GM12875 (cell line): ENCODE results near the gene ATP10B.

Source experiments
- H3K4me3 ChIP-seq: one replicate; pipeline ENCODE4 v1.5.1; 2011; ENCODE audit warnings: low read depth, low read length, control low read depth
- TF ChIP-seq, protein P1 (sequence below): IDR thresholded peaks from 2 replicates; pipeline ENCODE4 v1.5.1; 2011; ENCODE audit warnings: low read depth, mild to moderate bottlenecking, control low read depth, inconsistent platforms, low read length, moderate library complexity, borderline replicate concordance; ENCODE audit not compliant: insufficient read depth

Gene ATP10B

DNA sequence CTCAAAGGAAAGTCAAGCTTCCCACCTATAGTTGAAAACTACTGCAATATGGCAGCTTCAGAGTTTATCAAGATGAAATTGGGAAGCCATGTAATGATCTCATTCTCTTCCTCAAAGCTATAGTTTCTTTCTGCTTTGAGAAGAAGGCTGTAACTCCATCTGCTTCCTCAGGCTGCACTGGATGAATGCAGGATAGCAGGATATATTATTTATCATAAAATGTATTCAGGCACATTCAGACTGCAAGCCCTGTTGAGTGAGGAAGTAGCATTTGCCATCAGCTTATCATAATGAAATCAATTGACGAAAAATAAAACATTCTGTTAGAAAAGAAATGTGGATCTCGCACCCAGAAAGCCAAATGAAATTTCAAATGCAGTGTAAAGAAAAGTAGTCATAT is 560 bp downstream of the ATP10B start:
- no peak overlapping the region for H3K4me3 ChIP-seq
- TF ChIP-seq, protein P1, sequence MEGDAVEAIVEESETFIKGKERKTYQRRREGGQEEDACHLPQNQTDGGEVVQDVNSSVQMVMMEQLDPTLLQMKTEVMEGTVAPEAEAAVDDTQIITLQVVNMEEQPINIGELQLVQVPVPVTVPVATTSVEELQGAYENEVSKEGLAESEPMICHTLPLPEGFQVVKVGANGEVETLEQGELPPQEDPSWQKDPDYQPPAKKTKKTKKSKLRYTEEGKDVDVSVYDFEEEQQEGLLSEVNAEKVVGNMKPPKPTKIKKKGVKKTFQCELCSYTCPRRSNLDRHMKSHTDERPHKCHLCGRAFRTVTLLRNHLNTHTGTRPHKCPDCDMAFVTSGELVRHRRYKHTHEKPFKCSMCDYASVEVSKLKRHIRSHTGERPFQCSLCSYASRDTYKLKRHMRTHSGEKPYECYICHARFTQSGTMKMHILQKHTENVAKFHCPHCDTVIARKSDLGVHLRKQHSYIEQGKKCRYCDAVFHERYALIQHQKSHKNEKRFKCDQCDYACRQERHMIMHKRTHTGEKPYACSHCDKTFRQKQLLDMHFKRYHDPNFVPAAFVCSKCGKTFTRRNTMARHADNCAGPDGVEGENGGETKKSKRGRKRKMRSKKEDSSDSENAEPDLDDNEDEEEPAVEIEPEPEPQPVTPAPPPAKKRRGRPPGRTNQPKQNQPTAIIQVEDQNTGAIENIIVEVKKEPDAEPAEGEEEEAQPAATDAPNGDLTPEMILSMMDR, result no peak

DNA sequence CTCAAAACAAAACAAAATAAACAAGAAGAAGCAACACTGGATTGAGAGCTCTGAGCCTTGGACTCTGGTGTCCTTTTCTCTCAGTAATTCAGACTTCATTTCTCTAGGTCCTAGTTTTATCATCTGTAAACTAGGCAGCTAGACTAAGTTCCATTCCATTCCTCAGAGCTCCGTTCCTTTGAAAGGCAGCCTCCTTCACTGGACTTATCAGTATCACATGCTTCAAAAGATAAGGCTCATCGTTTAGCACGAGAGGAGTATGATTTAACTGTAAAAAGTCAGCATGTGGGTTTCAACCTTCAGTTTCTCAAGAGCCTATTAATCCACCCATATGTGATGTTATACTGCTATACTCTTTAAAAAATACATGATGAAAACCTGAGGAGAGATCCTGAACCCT is 1.6 kb downstream of the ATP10B start:
- TF ChIP-seq, protein P1, result no peak
- no peak overlapping the region for H3K4me3 ChIP-seq

DNA sequence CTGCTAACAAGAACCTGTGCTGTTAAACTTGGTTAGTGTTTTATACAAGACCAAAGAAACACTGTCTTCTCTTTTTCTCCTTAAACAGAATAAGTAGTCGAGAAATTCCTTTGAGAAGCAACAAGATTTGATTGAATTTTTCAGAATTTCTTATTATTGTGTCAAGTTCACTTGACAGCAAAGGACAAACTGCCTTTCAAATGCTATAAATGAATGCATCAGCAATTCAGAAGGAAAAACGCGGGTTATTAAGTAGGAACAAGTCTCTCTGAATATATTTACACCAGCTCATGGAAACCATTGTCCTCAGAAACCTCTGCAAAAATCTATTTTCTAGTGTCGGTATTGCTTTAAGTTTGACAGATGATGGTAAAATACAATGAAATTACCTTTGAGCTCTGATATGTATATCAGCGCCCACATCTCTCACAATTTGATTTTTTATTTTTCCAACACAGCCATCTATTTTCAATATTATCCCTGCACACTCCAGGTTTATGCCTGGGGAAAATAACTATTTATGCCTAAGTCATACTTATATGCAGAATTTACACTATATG is 4.4 kb downstream of the ATP10B start:
- no peak overlapping the region for H3K4me3 ChIP-seq
- TF ChIP-seq, protein P1, result no peak

DNA sequence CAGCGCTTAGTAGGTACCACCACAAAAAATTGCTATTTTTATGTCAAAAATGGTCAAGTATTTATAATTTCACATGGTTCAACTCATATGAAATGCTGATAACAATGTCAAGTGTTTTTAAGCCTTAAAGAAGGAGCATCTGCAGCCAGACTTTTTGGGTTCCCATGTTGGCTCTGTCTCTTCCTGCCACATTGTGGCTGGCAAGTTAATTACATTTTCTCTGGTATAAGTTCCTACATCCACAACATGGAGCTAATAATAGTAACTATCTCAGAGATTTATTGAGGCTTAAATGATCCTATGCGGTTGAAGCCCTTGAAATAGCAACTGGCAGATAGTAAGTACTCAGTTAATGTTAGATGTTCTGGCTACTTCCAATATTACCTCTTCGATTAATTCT is 5.4 kb downstream of the ATP10B start:
- H3K4me3 ChIP-seq, result no peak overlapping the region
- TF ChIP-seq, protein P1, result no peak

DNA sequence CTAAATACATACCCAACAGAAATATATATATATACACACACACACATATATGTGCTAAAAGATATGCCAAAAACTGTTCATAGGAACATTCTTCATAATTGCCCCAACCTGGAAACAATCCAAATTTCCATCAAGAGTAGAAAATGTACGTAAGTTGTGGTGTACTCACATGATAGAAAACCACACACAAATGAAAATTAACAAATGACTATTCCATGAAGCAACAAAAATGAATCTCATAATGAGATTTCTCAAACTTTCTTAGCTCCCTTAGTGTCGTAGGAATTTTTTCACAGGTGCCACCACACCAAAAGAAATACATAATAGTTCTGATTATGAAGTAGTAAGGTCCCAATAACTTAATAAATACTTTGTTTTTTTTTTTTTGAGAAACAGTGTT is 7.8 kb downstream of the ATP10B start:
- H3K4me3 ChIP-seq, result no peak overlapping the region
- TF ChIP-seq, protein P1, result no peak

DNA sequence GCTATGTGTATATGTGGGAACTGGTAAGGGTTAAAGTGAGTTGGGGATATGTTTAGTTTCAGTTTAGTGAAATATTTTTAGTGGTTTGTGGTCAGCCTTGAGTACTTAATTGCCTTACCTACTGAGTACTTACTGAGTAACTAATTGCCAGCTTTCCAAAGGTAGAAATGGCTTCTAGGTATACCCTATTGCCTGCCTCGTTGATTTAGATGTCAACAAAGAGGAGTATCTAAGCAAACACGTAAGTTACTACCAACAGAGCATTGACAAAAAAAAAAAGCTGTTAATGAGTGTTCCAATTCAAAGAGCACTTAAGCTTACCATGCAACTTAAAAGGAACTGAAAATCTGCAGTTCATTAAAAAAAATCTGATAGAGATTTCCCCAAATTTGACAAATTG is 8.8 kb downstream of the ATP10B start:
- TF ChIP-seq, protein P1, result no peak
- no peak overlapping the region for H3K4me3 ChIP-seq

DNA sequence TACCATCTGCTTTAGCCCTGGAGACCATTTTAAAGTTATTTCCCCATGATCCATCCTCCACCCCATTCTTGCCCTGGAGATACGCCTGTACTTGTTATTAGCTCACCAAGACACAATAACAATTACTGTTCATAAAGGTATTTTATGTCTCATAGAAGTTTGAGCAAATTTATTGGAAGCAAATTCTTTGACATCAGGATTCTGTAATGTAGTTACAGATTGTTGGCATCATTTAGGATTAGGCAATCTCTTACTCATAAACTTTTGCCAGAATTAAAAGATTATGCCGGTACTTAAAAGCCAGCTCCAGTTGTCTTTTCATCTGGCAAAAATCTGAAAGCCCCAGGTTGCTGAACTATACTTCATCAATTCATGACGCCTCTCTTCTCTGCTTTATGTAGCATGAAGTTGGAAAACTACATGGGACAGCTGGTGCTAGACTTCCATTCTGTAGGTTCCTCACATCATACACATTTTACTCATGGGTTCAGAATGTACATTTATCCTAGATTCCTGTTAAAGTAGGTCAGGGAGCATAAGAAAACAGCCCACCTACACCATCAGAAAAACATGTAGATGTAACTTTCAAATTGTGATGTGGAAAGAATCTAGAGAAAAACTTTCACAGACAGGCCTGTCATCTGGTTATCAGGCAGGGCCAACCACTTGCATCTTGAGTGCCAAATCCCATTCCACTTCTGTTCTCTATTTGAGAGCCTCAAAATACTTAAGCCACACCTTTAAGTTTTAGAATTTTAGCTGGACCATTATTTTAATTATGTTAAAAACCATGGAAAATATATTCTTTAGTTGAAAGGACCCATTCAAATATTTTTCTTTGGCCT is 14.0 kb downstream of the ATP10B start:
- H3K4me3 ChIP-seq, result no peak overlapping the region
- TF ChIP-seq, protein P1, result no peak
